Peyer's patch (tissue), 4 donors: ENCODE results near the gene MACROD2. TPM values are rescaled to one million over a fixed set of nuclear protein-coding genes. Genes with fewer than 3 reads are reported as not detected.

Experiments used
- DNase-seq, 3 donors: peaks; one replicate each; pipeline ENCODE4 v3.0.0-alpha.2; 2017 to 2019
- H3K27ac ChIP-seq, 4 donors: fragments of 200-600 bp; sonication (generic); one replicate each; pipeline ENCODE4 v1.5.1; 2016 to 2019
- H3K27me3 ChIP-seq, 2 donors: fragments of 200-600 bp; sonication (generic); one replicate each; pipeline ENCODE4 v1.5.1; 2019
- H3K36me3 ChIP-seq, 3 donors: fragments of 200-600 bp; sonication (generic); one replicate each; pipeline ENCODE4 v1.5.1; 2016 to 2019
- H3K4me1 ChIP-seq, 4 donors: fragments of 200-600 bp; sonication (generic); one replicate each; pipeline ENCODE4 v1.5.1; 2016 to 2019
- H3K4me3 ChIP-seq, 4 donors: fragments of 200-600 bp; sonication (generic); 1 replicate in 3 of 4; 2 replicates in 1 of 4; pipeline ENCODE4 v1.5.1; 2016 to 2019; ENCODE audit warnings: mild to moderate bottlenecking in 1 of 4
- H3K9me3 ChIP-seq, 4 donors: fragments of 200-600 bp; sonication (generic); one replicate each; pipeline ENCODE4 v1.5.1; 2016 to 2019; ENCODE audit warnings: mild to moderate bottlenecking in 1 of 4
- POLR2A ChIP-seq, 2 donors: fragments of 450-650 bp; IDR thresholded peaks; one replicate each; pipeline ENCODE4 v1.5.1; 2017; ENCODE audit warnings: antibody characterized with exemption in 2 of 2, mild to moderate bottlenecking in 2 of 2, moderate library complexity in 2 of 2
- total RNA-seq, 4 donors: library from RNA; depleted of rRNA; stranded (reverse); fragments of >200 nt; gene quantifications; one replicate each; pipeline ENCODE4 v1.1.0, GENCODE V29; 2016
- TF ChIP-seq, protein P1 (sequence below), 6 experiments: fragments of 450-650 bp in 4 of 6; fragments of 200-600 bp in 2 of 6; sonication (generic) in 1 of 6; IDR thresholded peaks; one replicate each; pipeline ENCODE4 v1.5.1; 2017 to 2019; ENCODE audit warnings: antibody characterized with exemption in 6 of 6, mild to moderate bottlenecking in 3 of 6, moderate library complexity in 1 of 6

MACROD2 gene
- total RNA-seq, 4 donors from 2014 or later: 2.5 to 10.7 (median 6.5) TPM

DNA sequence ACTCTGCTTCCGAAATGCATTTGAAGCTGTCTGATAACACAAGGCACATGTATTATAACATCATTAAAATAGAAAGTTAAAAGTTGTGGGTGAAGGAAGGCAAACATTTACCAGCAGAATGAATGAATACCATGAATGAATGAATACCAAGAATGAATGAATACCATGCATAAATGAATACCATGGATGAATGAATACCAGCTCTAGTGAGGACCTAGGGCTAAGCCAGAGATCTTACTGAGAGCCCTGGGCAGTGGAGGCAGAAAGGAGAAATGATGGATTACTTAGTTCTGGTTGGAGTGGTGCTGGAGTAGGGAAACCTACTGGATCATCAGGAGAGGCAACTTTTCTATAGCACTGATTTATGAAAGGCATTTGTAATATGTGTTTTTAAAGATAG is 1579.9 kb downstream of the MACROD2 start:
- TF ChIP-seq, protein P1, sequence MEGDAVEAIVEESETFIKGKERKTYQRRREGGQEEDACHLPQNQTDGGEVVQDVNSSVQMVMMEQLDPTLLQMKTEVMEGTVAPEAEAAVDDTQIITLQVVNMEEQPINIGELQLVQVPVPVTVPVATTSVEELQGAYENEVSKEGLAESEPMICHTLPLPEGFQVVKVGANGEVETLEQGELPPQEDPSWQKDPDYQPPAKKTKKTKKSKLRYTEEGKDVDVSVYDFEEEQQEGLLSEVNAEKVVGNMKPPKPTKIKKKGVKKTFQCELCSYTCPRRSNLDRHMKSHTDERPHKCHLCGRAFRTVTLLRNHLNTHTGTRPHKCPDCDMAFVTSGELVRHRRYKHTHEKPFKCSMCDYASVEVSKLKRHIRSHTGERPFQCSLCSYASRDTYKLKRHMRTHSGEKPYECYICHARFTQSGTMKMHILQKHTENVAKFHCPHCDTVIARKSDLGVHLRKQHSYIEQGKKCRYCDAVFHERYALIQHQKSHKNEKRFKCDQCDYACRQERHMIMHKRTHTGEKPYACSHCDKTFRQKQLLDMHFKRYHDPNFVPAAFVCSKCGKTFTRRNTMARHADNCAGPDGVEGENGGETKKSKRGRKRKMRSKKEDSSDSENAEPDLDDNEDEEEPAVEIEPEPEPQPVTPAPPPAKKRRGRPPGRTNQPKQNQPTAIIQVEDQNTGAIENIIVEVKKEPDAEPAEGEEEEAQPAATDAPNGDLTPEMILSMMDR (IDR thresholded peaks at IDR 0.05): no peak
- TF ChIP-seq POLR2A (IDR thresholded peaks at IDR 0.05): no peak
- Histone ChIP-seq H3K27ac (no peak overlapping the region), H3K4me3 (no peak overlapping the region), H3K36me3 (no peaks in the 10 kb centered on the region), H3K4me1 (no peaks in the 10 kb centered on the region), H3K9me3 (no peaks in the 10 kb centered on the region), H3K27me3 (no peaks in the 10 kb centered on the region)
- DNase-seq: no peak

DNA sequence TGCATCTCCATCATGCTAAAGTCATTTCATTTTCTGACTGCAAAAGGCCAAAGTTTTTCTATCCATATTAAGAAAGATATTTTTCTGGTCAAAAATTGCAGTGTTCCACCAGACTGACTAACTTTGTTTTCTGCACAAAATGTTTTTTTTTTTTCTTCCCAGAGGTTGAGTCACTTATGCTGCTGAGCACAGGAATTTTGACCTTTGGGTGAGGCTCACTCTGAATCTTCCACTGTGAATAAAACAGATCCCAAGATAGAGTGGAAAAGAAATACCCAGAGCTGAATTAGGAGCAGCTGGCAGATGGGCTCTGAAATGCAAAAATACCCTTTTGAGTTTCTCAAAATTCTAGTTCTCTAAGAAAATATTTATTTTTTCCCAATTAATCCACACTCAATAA is 1581.1 kb downstream of the MACROD2 start:
- DNase-seq: no peak

DNA sequence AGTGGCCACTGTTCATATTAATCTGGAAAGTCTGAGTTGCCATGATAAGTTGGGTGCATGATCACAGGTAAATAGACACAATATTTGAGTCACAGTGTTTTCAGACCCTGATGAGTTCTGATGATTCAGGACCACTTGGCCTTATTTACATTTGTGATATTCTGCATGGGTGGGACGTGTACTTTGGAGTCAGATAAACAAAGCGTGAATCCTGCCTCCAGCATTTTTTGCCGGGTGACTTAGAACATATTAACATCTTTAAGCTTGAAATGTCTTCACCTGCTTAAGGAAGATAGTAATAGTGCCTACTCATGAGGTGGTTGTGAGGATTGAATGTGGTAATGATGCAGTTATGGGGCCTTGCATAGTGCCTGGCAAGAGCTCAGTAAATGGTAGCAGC is 1582.8 kb downstream of the MACROD2 start:
- H3K9me3 ChIP-seq: no peaks in the 10 kb centered on the region
- H3K36me3 ChIP-seq: no peaks in the 10 kb centered on the region
- TF ChIP-seq, protein P1 (IDR thresholded peaks at IDR 0.05): no peak
- no peak for TF ChIP-seq POLR2A (IDR thresholded peaks at IDR 0.05)
- no peak for DNase-seq
- no peaks in the 10 kb centered on the region for H3K4me1 ChIP-seq
- H3K27ac ChIP-seq: no peak overlapping the region
- no peak overlapping the region for H3K4me3 ChIP-seq
- no peaks in the 10 kb centered on the region for H3K27me3 ChIP-seq

More for the DNA sequence above, 1581.1 kb downstream of the MACROD2 start:
- Histone ChIP-seq H3K9me3 (no peaks in the 10 kb centered on the region), H3K36me3 (no peaks in the 10 kb centered on the region), H3K4me3 (no peak overlapping the region), H3K4me1 (no peaks in the 10 kb centered on the region), H3K27ac (no peak overlapping the region), H3K27me3 (no peaks in the 10 kb centered on the region)
- no peak for TF ChIP-seq POLR2A (IDR thresholded peaks at IDR 0.05)
- TF ChIP-seq, protein P1 (IDR thresholded peaks at IDR 0.05): no peak

DNA sequence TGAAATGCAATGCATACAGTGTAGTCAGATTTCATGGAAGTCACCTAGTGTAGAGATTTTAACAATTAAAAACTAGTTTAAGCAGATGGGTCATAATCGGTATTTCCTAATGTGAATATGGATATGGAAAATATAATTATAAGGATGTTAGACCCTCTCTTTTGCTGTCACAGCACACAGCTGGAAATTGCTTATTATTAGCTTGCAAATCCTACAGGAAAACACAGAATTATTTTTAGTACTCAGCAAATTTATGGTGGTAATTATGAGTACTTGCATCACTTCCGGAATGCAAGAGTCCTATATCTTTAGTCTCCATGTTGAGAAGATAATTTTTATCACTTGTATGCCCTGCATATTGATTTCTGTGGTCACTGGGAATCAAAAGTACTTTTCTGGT is 1584.4 kb downstream of the MACROD2 start:
- Histone ChIP-seq H3K27ac (no peak overlapping the region), H3K9me3 (no peaks in the 10 kb centered on the region), H3K4me1 (no peaks in the 10 kb centered on the region), H3K4me3 (no peak overlapping the region), H3K36me3 (no peaks in the 10 kb centered on the region), H3K27me3 (no peaks in the 10 kb centered on the region)
- DNase-seq: no peak
- no peak for TF ChIP-seq POLR2A (IDR thresholded peaks at IDR 0.05)
- TF ChIP-seq, protein P1 (IDR thresholded peaks at IDR 0.05): no peak

DNA sequence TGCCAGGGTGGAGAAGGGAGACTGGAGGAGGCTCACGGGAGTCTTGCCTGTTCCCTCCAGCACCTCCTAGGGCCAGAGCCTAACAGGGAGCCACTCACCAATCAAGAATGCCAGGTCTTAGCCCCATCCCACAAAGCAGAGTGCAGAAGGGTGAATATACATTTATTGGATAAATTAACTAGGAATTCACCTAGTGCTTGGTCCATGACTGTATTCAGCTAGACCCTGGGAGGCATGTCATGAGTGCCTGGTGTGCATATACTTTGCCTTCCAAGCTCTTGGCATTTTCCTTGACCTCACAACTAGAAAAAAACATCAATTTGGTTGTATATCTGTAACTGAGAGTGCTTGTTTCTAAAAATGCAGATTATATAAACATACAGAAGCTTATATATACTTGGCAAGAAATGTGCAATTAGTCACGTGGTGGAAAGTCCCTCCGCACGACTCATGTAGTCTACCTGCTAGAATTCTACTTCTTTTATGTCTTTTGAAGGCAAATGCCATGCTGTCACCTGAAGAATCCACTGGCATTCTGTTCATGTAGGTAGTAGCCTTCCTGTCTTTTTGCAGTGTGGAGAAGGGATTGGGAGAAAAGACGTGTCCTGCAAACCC is 1586.9 kb downstream of the MACROD2 start:
- Histone ChIP-seq H3K27ac (no peak overlapping the region), H3K9me3 (no peaks in the 10 kb centered on the region), H3K4me3 (no peak overlapping the region), H3K36me3 (no peaks in the 10 kb centered on the region), H3K4me1 (no peaks in the 10 kb centered on the region), H3K27me3 (no peaks in the 10 kb centered on the region)
- DNase-seq: no peak
- no peak for TF ChIP-seq POLR2A (IDR thresholded peaks at IDR 0.05)
- TF ChIP-seq, protein P1 (IDR thresholded peaks at IDR 0.05): no peak

DNA sequence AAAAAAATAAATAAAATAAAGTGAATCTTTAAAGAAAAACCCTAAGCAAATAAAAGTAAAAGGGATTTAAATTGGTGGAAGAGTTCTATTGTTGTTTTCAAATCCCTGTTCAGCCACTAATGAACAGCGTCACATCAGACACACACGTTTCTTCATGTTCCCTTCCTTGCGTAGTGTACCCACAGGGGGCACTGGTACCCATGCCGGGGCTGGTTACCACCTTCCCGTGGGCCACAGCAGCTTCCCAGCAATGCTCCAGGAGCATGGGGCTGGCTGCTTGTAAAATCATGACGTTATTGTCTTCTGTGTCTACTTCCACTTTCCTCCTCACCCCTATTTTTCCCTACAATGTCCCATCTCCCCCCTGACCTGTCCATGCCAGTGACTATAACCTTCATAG is 1589.2 kb downstream of the MACROD2 start:
- Histone ChIP-seq H3K4me3 (no peak overlapping the region), H3K27me3 (no peaks in the 10 kb centered on the region), H3K4me1 (no peaks in the 10 kb centered on the region), H3K9me3 (no peaks in the 10 kb centered on the region), H3K27ac (no peak overlapping the region), H3K36me3 (no peaks in the 10 kb centered on the region)
- no peak for TF ChIP-seq POLR2A (IDR thresholded peaks at IDR 0.05)
- TF ChIP-seq, protein P1 (IDR thresholded peaks at IDR 0.05): no peak
- no peak for DNase-seq
